ENCODE data around the gene ADGRG3. TPM values are rescaled to one million over a fixed set of nuclear protein-coding genes. Genes with fewer than 3 reads are reported as not detected.
A peak's percentile ranks its signal among the peaks of the same experiment; 100 is the strongest.

Gene ADGRG3
- total and polyA plus RNA-seq, 10 of the 15 experiments (the other 5 are each of a cell fraction or from before 2014, with no cell fraction given), result 0.10 to 0.11 (median 0.10) TPM; not detected in 7

GRCh38 chr16:57668630-57669475 is 747 bp downstream of the ADGRG3 start:
- H3K27ac ChIP-seq (ENCODE audit: control insufficient read depth, insufficient read depth), result no peak overlapping the region
- WGBS (ENCODE audit: insufficient coverage, insufficient replicate concordance, low lambda C conversion rate, missing lambda C conversion rate), result 29% methylated on average over 20 of the region's 20 CpGs

GRCh38 chr16:57669476-57670162 is 1.5 kb downstream of the ADGRG3 start:
- ATAC-seq, result 0 out of 3 replicates have a peak, but pooled peaks have one; percentile 10
- WGBS (ENCODE audit: insufficient coverage, insufficient replicate concordance, low lambda C conversion rate, missing lambda C conversion rate), result 51% methylated on average over 12 of the region's 12 CpGs
- H3K4me1 ChIP-seq (ENCODE audit: control insufficient read depth, insufficient read depth, low read length), result no peaks in the 10 kb centered on the region
- CTCF ChIA-PET, result interaction anchor here (0.9 kb wide), 2 partner anchors 21 to 67 kb away, joined by 3 read pairs; no protein-coding TSS in a partner anchor
- no peak overlapping the region for H3K27ac ChIP-seq (ENCODE audit: control insufficient read depth, insufficient read depth)
- FAIRE-seq, result no peak
- intact Hi-C loops (cut with micrococcal nuclease; ENCODE audit: unreplicated experiment) (no loop called here), in situ Hi-C loops (cut with MboI) (no loop called here)
- H3K9ac ChIP-seq (ENCODE audit: control insufficient read depth, insufficient read depth, low read length), result no peak overlapping the region
- H3K79me2 ChIP-seq (ENCODE audit: control insufficient read depth, insufficient read depth, low read length), result no peaks in the 10 kb centered on the region
- peaks cover 5 to 7% of the 10 kb centered on the region in 2 experiments for H3K27me3 ChIP-seq (replicated peaks in 1 of 2; ENCODE audit: control insufficient read depth in 2 of 2, insufficient read depth in 2 of 2, low read length in 1 of 2)
- no peak overlapping the region for H2AFZ ChIP-seq (ENCODE audit: control insufficient read depth, low read depth, low read length)
- POLR2A ChIA-PET, result no interaction called here
- DNase-seq (ENCODE audit: low read depth, low spot score), result no peak
- H3K36me3 ChIP-seq (ENCODE audit: control insufficient read depth in 2 of 2, insufficient read depth in 2 of 2, low read length in 1 of 2), result no peaks in the 10 kb centered on the region
- no peak overlapping the region for H3K4me3 ChIP-seq
- BruUV-seq (replicated peaks), result no TSS peak
- H4K20me1 ChIP-seq (ENCODE audit: control insufficient read depth, insufficient read depth), result no peaks in the 10 kb centered on the region
- RAD21 ChIA-PET (ENCODE audit: unreplicated experiment), result no interaction called here
- SMC1A ChIA-PET (ENCODE audit: uncharacterized antibody, unreplicated experiment), result no interaction called here
- no peaks in the 10 kb centered on the region for H3K9me3 ChIP-seq (replicated peaks; ENCODE audit: control insufficient read depth, insufficient read depth, low read length)
- H3K4me2 ChIP-seq (ENCODE audit: control insufficient read depth, insufficient read depth), result no peak overlapping the region
- TF ChIP-seq SMARCA5 (IDR thresholded peaks at IDR 0.05), result no peak
- no peak for TF ChIP-seq BHLHE40 (IDR thresholded peaks at IDR 0.05; ENCODE audit: borderline replicate concordance in 1 of 2, low read depth in 2 of 2, low read length in 1 of 2)
- no peak for TF ChIP-seq SMC3 (IDR thresholded peaks at IDR 0.05; ENCODE audit: borderline replicate concordance, low read length)
- TF ChIP-seq EED (IDR thresholded peaks at IDR 0.05; ENCODE audit: low read depth), result no peak
- TF ChIP-seq SPI1 (IDR thresholded peaks at IDR 0.05; ENCODE audit: borderline replicate concordance, insufficient read depth, low read depth, low read length), result no peak
- no peak for TF ChIP-seq NR2C2 (IDR thresholded peaks at IDR 0.05; ENCODE audit: borderline replicate concordance, control insufficient read depth, insufficient read length, low read depth)
- no peak for TF ChIP-seq ASH2L (IDR thresholded peaks at IDR 0.05; ENCODE audit: borderline replicate concordance, low read depth)
- TF ChIP-seq PBX3 (IDR thresholded peaks at IDR 0.05; ENCODE audit: insufficient replicate concordance, low read depth, low read length), result no peak
- no peak for TF ChIP-seq NRF1 (conservative IDR thresholded peaks at IDR 0.05; ENCODE audit: low read depth, low read length)
- no peak for TF ChIP-seq ZNF217 (IDR thresholded peaks at IDR 0.05)
- TF ChIP-seq, protein P1, sequence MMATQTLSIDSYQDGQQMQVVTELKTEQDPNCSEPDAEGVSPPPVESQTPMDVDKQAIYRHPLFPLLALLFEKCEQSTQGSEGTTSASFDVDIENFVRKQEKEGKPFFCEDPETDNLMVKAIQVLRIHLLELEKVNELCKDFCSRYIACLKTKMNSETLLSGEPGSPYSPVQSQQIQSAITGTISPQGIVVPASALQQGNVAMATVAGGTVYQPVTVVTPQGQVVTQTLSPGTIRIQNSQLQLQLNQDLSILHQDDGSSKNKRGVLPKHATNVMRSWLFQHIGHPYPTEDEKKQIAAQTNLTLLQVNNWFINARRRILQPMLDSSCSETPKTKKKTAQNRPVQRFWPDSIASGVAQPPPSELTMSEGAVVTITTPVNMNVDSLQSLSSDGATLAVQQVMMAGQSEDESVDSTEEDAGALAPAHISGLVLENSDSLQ (IDR thresholded peaks at IDR 0.05), result no peak
- TF ChIP-seq POLR2AphosphoS2 (IDR thresholded peaks at IDR 0.05; ENCODE audit: low read depth, low read length), result no peak

More at GRCh38 chr16:57668630-57669475, 747 bp downstream of the ADGRG3 start:
- peaks cover 5 to 7% of the 10 kb centered on the region in 2 experiments for H3K27me3 ChIP-seq (replicated peaks in 1 of 2; ENCODE audit: control insufficient read depth in 2 of 2, insufficient read depth in 2 of 2, low read length in 1 of 2)
- intact Hi-C loops (cut with micrococcal nuclease; ENCODE audit: unreplicated experiment) (no loop called here), in situ Hi-C loops (cut with MboI) (no loop called here)
- no peak for FAIRE-seq
- H4K20me1 ChIP-seq (ENCODE audit: control insufficient read depth, insufficient read depth), result no peaks in the 10 kb centered on the region
- no peaks in the 10 kb centered on the region for H3K4me1 ChIP-seq (ENCODE audit: control insufficient read depth, insufficient read depth, low read length)
- H3K9me3 ChIP-seq (replicated peaks; ENCODE audit: control insufficient read depth, insufficient read depth, low read length), result no peaks in the 10 kb centered on the region
- ChIA-PET POLR2A (no interaction called here), SMC1A (ENCODE audit: uncharacterized antibody, unreplicated experiment) (no interaction called here), CTCF (interaction anchor here (0.9 kb wide), 1 partner anchor 67 kb away, joined by 3 read pairs; no protein-coding TSS in a partner anchor), RAD21 (ENCODE audit: unreplicated experiment) (no interaction called here)
- no peak for DNase-seq (ENCODE audit: low read depth, low spot score)
- no peaks in the 10 kb centered on the region for H3K79me2 ChIP-seq (ENCODE audit: control insufficient read depth, insufficient read depth, low read length)
- H3K9ac ChIP-seq (ENCODE audit: control insufficient read depth, insufficient read depth, low read length), result no peak overlapping the region
- no peak overlapping the region for H2AFZ ChIP-seq (ENCODE audit: control insufficient read depth, low read depth, low read length)
- H3K4me3 ChIP-seq, result no peak overlapping the region
- BruUV-seq (replicated peaks), result no TSS peak
- no peaks in the 10 kb centered on the region for H3K36me3 ChIP-seq (ENCODE audit: control insufficient read depth in 2 of 2, insufficient read depth in 2 of 2, low read length in 1 of 2)
- no peak overlapping the region for H3K4me2 ChIP-seq (ENCODE audit: control insufficient read depth, insufficient read depth)
- TF ChIP-seq POLR2AphosphoS5 (IDR thresholded peaks at IDR 0.05; ENCODE audit: low read length) (no peak), NFXL1 (IDR thresholded peaks at IDR 0.05; ENCODE audit: borderline replicate concordance) (0 out of 2 replicates have a peak, but pooled peaks have one; percentile 40)
- no peak for ATAC-seq
